ENCODE data around the gene RYR2. TPM values are rescaled to one million over a fixed set of nuclear protein-coding genes. Genes with fewer than 3 reads are reported as not detected.

The RYR2 gene
- total RNA-seq, 3 donors from 2014 or later, result 0.35 to 5.9 (median 0.94) TPM

- H3K36me3 ChIP-seq (ENCODE audit: low read depth), result no peaks in the 10 kb centered on the region
- ATAC-seq (no peak), DNase-seq (no peak)
- H3K9me3 ChIP-seq, result no peaks in the 10 kb centered on the region
- H3K4me1 ChIP-seq (ENCODE audit: low read depth), result no peaks in the 10 kb centered on the region
- H3K4me3 ChIP-seq, result no peak overlapping the region
- intact Hi-C loops (cut with DNase I, micrococcal nuclease), result no loop called here
- no peak for TF ChIP-seq CTCF (IDR thresholded peaks at IDR 0.05)
These were observed 34.7 kb upstream of the RYR2 start for GRCh38 chr1:237007147-237007881.

- TF ChIP-seq CTCF (IDR thresholded peaks at IDR 0.05), result no peak
- Histone ChIP-seq H3K36me3 (ENCODE audit: low read depth) (no peaks in the 10 kb centered on the region), H3K4me1 (ENCODE audit: low read depth) (peaks cover 3% of the 10 kb centered on the region), H3K4me3 (no peak overlapping the region), H3K9me3 (no peaks in the 10 kb centered on the region)
- ATAC-seq, result no peak
- DNase-seq, result no peak
- intact Hi-C loops (cut with DNase I, micrococcal nuclease), result no loop called here
These were observed 32.4 kb upstream of the RYR2 start for GRCh38 chr1:237009611-237010010.

- Histone ChIP-seq H3K9me3 (no peaks in the 10 kb centered on the region), H3K4me1 (ENCODE audit: low read depth) (peaks cover 3% of the 10 kb centered on the region), H3K36me3 (ENCODE audit: low read depth) (no peaks in the 10 kb centered on the region), H3K4me3 (no peak overlapping the region)
- no peak for TF ChIP-seq CTCF (IDR thresholded peaks at IDR 0.05)
- DNase-seq (no peak), ATAC-seq (no peak)
- intact Hi-C loops (cut with DNase I, micrococcal nuclease), result no loop called here
These were observed 30.6 kb upstream of the RYR2 start for GRCh38 chr1:237011432-237011831.

GRCh38 chr1:237012361-237012760, 29.6 kb upstream of the RYR2 start:
- peaks cover 3% of the 10 kb centered on the region for H3K4me1 ChIP-seq (ENCODE audit: low read depth)
- no peaks in the 10 kb centered on the region for H3K36me3 ChIP-seq (ENCODE audit: low read depth)
- no peaks in the 10 kb centered on the region for H3K9me3 ChIP-seq
- ATAC-seq (no peak), DNase-seq (no peak)
- H3K4me3 ChIP-seq, result no peak overlapping the region
- intact Hi-C loops (cut with DNase I, micrococcal nuclease), result no loop called here
- TF ChIP-seq CTCF (IDR thresholded peaks at IDR 0.05), result no peak

- peak; percentile 90 for ATAC-seq
- Histone ChIP-seq H3K36me3 (ENCODE audit: low read depth) (no peaks in the 10 kb centered on the region), H3K4me3 (no peak overlapping the region), H3K9me3 (no peaks in the 10 kb centered on the region), H3K4me1 (ENCODE audit: low read depth) (peaks cover 3% of the 10 kb centered on the region)
- intact Hi-C loops (cut with DNase I, micrococcal nuclease), result no loop called here
- DNase-seq, result peak; percentile 35 to 61 (median 59)
- TF ChIP-seq CTCF (IDR thresholded peaks at IDR 0.05), result no peak
These were observed 29.1 kb upstream of the RYR2 start for GRCh38 chr1:237012788-237013383.
